K562 (cell line): Measurements from ENCODE around the gene DNAJB11. TPM values are rescaled to one million over a fixed set of nuclear protein-coding genes. Genes with fewer than 3 reads are reported as not detected.

Source experiments
- CBX3 ChIP-seq, 2 experiments: IDR thresholded peaks; 1 replicate in 1 of 2; 2 replicates in 1 of 2; pipeline ENCODE4 v1.6.1; 2012; ENCODE audit warnings: inconsistent platforms in 2 of 2, low read length in 2 of 2, borderline replicate concordance in 1 of 2, control low read depth in 1 of 2
- CEBPG ChIP-seq, 3 experiments: fragments of 200-800 bp in 1 of 3; sonication (Bioruptor generic) in 1 of 3; sonication (generic) in 1 of 3; formaldehyde crosslinking in 1 of 3; IDR thresholded peaks in 2 of 3; conservative IDR thresholded peaks in 1 of 3; 2 replicates each; pipeline versions ENCODE4 v1.6.1 to v1.8.0; 2016 to 2022; ENCODE audit warnings: missing compliant biosample characterization in 2 of 3, missing genetic modification characterization in 2 of 3, mild to moderate bottlenecking in 1 of 3, missing genetic modification reagents in 1 of 3
- CREB1 ChIP-seq, 2 experiments: sonication (generic) in 1 of 2; formaldehyde crosslinking in 1 of 2; IDR thresholded peaks; 2 replicates each; pipeline versions ENCODE4 v1.6.1 to v1.8.0; 2012 to 2022; ENCODE audit warnings: inconsistent platforms in 1 of 2, mild to moderate bottlenecking in 1 of 2, missing genetic modification reagents in 1 of 2, moderate library complexity in 1 of 2
- HDAC1 ChIP-seq, 2 experiments: fragments of 450-650 bp; IDR thresholded peaks; 2 replicates each; pipeline ENCODE4 v1.6.1; 2016 to 2017; ENCODE audit warnings: inconsistent platforms in 1 of 2, mild to moderate bottlenecking in 1 of 2, moderate library complexity in 1 of 2
- IRF2 ChIP-seq: sonication (generic); formaldehyde crosslinking; IDR thresholded peaks from 2 replicates; pipeline ENCODE4 v1.8.1; 2022; ENCODE audit warnings: mild to moderate bottlenecking, missing genetic modification reagents
- LEF1 ChIP-seq: fragments of 450-650 bp; IDR thresholded peaks from 2 replicates; pipeline ENCODE4 v1.6.1; 2016; ENCODE audit warnings: mild to moderate bottlenecking
- MAFF ChIP-seq: IDR thresholded peaks from 2 replicates; pipeline ENCODE4 v1.6.1; 2012; ENCODE audit warnings: low read length, improper control_type of control experiment
- MEF2D ChIP-seq: conservative IDR thresholded peaks from 2 replicates; pipeline ENCODE4 v1.6.1; 2016; ENCODE audit warnings: low read depth, missing genetic modification characterization, missing compliant biosample characterization
- MXI1 ChIP-seq: IDR thresholded peaks from 2 replicates; pipeline ENCODE4 v1.6.1; 2011; ENCODE audit warnings: low read depth, mild to moderate bottlenecking, improper control_type of control experiment, low read length
- PBX2 ChIP-seq, 2 experiments: IDR thresholded peaks in 1 of 2; conservative IDR thresholded peaks in 1 of 2; 2 replicates each; pipeline ENCODE4 v1.6.1; 2016; ENCODE audit warnings: low read depth in 2 of 2, mild to moderate bottlenecking in 1 of 2, missing compliant biosample characterization in 1 of 2, missing genetic modification characterization in 1 of 2, moderate library complexity in 1 of 2
- PKNOX1 ChIP-seq: fragments of 450-650 bp; IDR thresholded peaks from 2 replicates; pipeline ENCODE4 v1.6.1; 2016
- PPARD ChIP-seq: fragments of 250-450 bp; sonication (Bioruptor Pico); IDR thresholded peaks from 2 replicates; pipeline ENCODE4 v1.8.0; 2022; ENCODE audit warnings: inconsistent platforms, mild to moderate bottlenecking, moderate library complexity
- RBM34 ChIP-seq: fragments of 200-400 bp; formaldehyde crosslinking; IDR thresholded peaks from 2 replicates; pipeline ENCODE4 v1.6.1; 2018; ENCODE audit warnings: low read length, borderline replicate concordance; ENCODE audit not compliant: insufficient read depth
- TAF1 ChIP-seq: IDR thresholded peaks from 2 replicates; pipeline ENCODE4 v1.6.1; 2011; ENCODE audit warnings: mild to moderate bottlenecking, low read length, moderate library complexity; ENCODE audit not compliant: insufficient read depth, control insufficient read depth, severe bottlenecking; ENCODE audit errors: extremely low read depth
- ZC3H8 ChIP-seq: fragments of 450-650 bp; IDR thresholded peaks from 2 replicates; pipeline ENCODE4 v1.6.1; 2017
- ZNF668 ChIP-seq: fragments of 250-450 bp; sonication (Bioruptor Pico); IDR thresholded peaks from 2 replicates; pipeline ENCODE4 v1.8.0; 2022; ENCODE audit warnings: mild to moderate bottlenecking, inconsistent platforms
- ZNF695 ChIP-seq: fragments of 450-650 bp; formaldehyde crosslinking; IDR thresholded peaks from 2 replicates; pipeline ENCODE4 v1.4.0; 2020; ENCODE audit warnings: mild to moderate bottlenecking, moderate library complexity
- ZNF79 ChIP-seq: fragments of 250-450 bp; sonication (Bioruptor Pico); IDR thresholded peaks from 2 replicates; pipeline ENCODE4 v1.4.0; 2020; ENCODE audit warnings: low read depth, mild to moderate bottlenecking, moderate library complexity
- polyA plus RNA-seq, 8 experiments: library from polyadenylated mRNA; depleted of rRNA in 4 of 8; stranded (reverse) in 5 of 8; unstranded in 3 of 8; fragments of >200 nt; fragmentation: Nextera tagmentation in 2 of 8; fragmentation: Illumina TruSeq in 1 of 8; extraction: Ambion mirVana in 2 of 8; extraction: Trizol in 1 of 8; gene quantifications; 2 replicates each; pipeline versions ENCODE4 v1.2.1 to v1.2.3, GENCODE V29; 2011 to 2014; ENCODE audit warnings: inconsistent platforms in 1 of 8, missing spikeins in 1 of 8
- total RNA-seq, 7 experiments: library from RNA; depleted of rRNA in 6 of 7; stranded (reverse); fragments of >200 nt in 6 of 7; fragmentation: Illumina TruSeq in 2 of 7; extraction: Trizol in 2 of 7; gene quantifications; 2 replicates each; pipeline versions ENCODE4 v1.2.1 to v1.2.3, GENCODE V29; 2011 to 2021; ENCODE audit warnings: low replicate concordance in 1 of 7
- TF ChIP-seq, protein P1 (sequence below): sonication (generic); formaldehyde crosslinking; IDR thresholded peaks from 2 replicates; pipeline ENCODE4 v1.9.0; 2022; ENCODE audit warnings: mild to moderate bottlenecking, missing genetic modification reagents
- TF ChIP-seq, protein P2 (sequence below): fragments of 200-800 bp; sonication (Bioruptor generic); IDR thresholded peaks from 2 replicates; pipeline ENCODE4 v1.6.1; 2017; ENCODE audit warnings: missing genetic modification characterization, missing compliant biosample characterization

DNAJB11 gene
- total and polyA plus RNA-seq, 9 of the 15 experiments (the other 6 are each of a cell fraction or from before 2014, with no cell fraction given): 14.8 to 74.7 (median 63.8) TPM

- TF ChIP-seq IRF2 (CRISPR knock-in tag) (no peak), CREB1 (IDR thresholded peaks at IDR 0.05) (peak; percentile 84), CREB1 (CRISPR knock-in tag; IDR thresholded peaks at IDR 0.05) (peak; percentile 70; the same call in 1 of the 2 replicates), MEF2D (tag) (no peak), PKNOX1 (no peak), CEBPG (CRISPR knock-in tag; IDR thresholded peaks at IDR 0.05) (no peak), CEBPG (tag; conservative IDR thresholded peaks at IDR 0.05 in 1 of 2, IDR thresholded peaks at IDR 0.05 in 1 of 2) (no peak; a peak in 1 of 4 replicates), ZNF695 (CRISPR knock-in tag) (no peak), MAFF (no peak), HDAC1 (IDR thresholded peaks at IDR 0.05) (peak in 1 of 2 experiments; percentile 74; a peak in 2 of 4 replicates), PBX2 (CRISPR knock-in tag; IDR thresholded peaks at IDR 0.05; ENCODE audit: low read depth) (no peak), PBX2 (tag; conservative IDR thresholded peaks at IDR 0.05; ENCODE audit: low read depth) (no peak), ZC3H8 (no peak), PPARD (CRISPR knock-in tag) (no peak), CBX3 (IDR thresholded peaks at IDR 0.05; ENCODE audit: borderline replicate concordance in 1 of 2, low read length in 2 of 2) (no peak), TAF1 (peak; percentile 96), ZNF668 (no peak), LEF1 (no peak), ZNF79 (CRISPR knock-in tag) (no peak), MXI1 (no peak), RBM34 (no peak)
- TF ChIP-seq, protein P1, sequence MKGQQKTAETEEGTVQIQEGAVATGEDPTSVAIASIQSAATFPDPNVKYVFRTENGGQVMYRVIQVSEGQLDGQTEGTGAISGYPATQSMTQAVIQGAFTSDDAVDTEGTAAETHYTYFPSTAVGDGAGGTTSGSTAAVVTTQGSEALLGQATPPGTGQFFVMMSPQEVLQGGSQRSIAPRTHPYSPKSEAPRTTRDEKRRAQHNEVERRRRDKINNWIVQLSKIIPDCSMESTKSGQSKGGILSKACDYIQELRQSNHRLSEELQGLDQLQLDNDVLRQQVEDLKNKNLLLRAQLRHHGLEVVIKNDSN (CRISPR knock-in tag): no peak
- TF ChIP-seq, protein P2, sequence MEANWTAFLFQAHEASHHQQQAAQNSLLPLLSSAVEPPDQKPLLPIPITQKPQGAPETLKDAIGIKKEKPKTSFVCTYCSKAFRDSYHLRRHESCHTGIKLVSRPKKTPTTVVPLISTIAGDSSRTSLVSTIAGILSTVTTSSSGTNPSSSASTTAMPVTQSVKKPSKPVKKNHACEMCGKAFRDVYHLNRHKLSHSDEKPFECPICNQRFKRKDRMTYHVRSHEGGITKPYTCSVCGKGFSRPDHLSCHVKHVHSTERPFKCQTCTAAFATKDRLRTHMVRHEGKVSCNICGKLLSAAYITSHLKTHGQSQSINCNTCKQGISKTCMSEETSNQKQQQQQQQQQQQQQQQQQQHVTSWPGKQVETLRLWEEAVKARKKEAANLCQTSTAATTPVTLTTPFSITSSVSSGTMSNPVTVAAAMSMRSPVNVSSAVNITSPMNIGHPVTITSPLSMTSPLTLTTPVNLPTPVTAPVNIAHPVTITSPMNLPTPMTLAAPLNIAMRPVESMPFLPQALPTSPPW (CRISPR knock-in tag): peak; percentile 67
These were observed 3.2 kb upstream of the DNAJB11 start, which contains the start of gene TBCCD1 (continued) for GRCh38 chr3:186567072-186567921.
